K562 (cell line): ENCODE data around the gene KIAA2012. TPM values are rescaled to one million over a fixed set of nuclear protein-coding genes. Genes with fewer than 3 reads are reported as not detected.

Experiments used
- THRAP3 ChIP-seq: fragments of 450-650 bp; IDR thresholded peaks from 2 replicates; pipeline ENCODE4 v1.6.1; 2016; ENCODE audit warnings: mild to moderate bottlenecking, inconsistent platforms, borderline replicate concordance
- ZNF407 ChIP-seq: fragments of 450-650 bp; IDR thresholded peaks from 2 replicates; pipeline ENCODE4 v1.6.1; 2016; ENCODE audit warnings: low read depth
- polyA plus RNA-seq, 8 experiments: library from polyadenylated mRNA; depleted of rRNA in 4 of 8; stranded (reverse) in 5 of 8; unstranded in 3 of 8; fragments of >200 nt; fragmentation: Nextera tagmentation in 2 of 8; fragmentation: Illumina TruSeq in 1 of 8; extraction: Ambion mirVana in 2 of 8; extraction: Trizol in 1 of 8; gene quantifications; 2 replicates each; pipeline versions ENCODE4 v1.2.1 to v1.2.3, GENCODE V29; 2011 to 2014; ENCODE audit warnings: inconsistent platforms in 1 of 8, missing spikeins in 1 of 8
- total RNA-seq, 7 experiments: library from RNA; depleted of rRNA in 6 of 7; stranded (reverse); fragments of >200 nt in 6 of 7; fragmentation: Illumina TruSeq in 2 of 7; extraction: Trizol in 2 of 7; gene quantifications; 2 replicates each; pipeline versions ENCODE4 v1.2.1 to v1.2.3, GENCODE V29; 2011 to 2021; ENCODE audit warnings: low replicate concordance in 1 of 7

Gene KIAA2012
- total and polyA plus RNA-seq, 9 of the 15 experiments (the other 6 are each of a cell fraction or from before 2014, with no cell fraction given) = not detected

GRCh38 chr2:202037086-202037485, 36.0 kb upstream of the KIAA2012 start (continued):
- TF ChIP-seq ZNF407 = no peak
- no peak for TF ChIP-seq THRAP3
